Mesenchymal stem cell (in vitro differentiated cells and primary cell): ENCODE results near the gene OTX2.

Experiments used
- DNase-seq: peaks from one replicate; pipeline ENCODE4 v3.0.0-alpha.2; 2013
- H2AFZ ChIP-seq: one replicate; pipeline ENCODE4 v1.6.1; 2013; ENCODE audit warnings: low read depth, mild to moderate bottlenecking, control low read depth, inconsistent platforms, low read length, moderate library complexity
- H2AK5ac ChIP-seq: 2 replicates; pipeline ENCODE4 v1.6.1; 2013; ENCODE audit warnings: low read length, moderate library complexity, mild to moderate bottlenecking, inconsistent platforms; ENCODE audit not compliant: severe bottlenecking
- H2BK120ac ChIP-seq: one replicate; pipeline ENCODE4 v1.6.1; 2013; ENCODE audit warnings: low read depth, mild to moderate bottlenecking, inconsistent platforms, low read length, moderate library complexity
- H2BK12ac ChIP-seq, 2 experiments: one replicate each; pipeline ENCODE4 v1.6.1; 2013; ENCODE audit warnings: inconsistent platforms in 2 of 2, low read length in 2 of 2, mild to moderate bottlenecking in 2 of 2, moderate library complexity in 2 of 2, control low read depth in 1 of 2
- H2BK15ac ChIP-seq: one replicate; pipeline ENCODE4 v1.6.1; 2013; ENCODE audit warnings: mild to moderate bottlenecking, low read depth, inconsistent platforms; ENCODE audit not compliant: poor library complexity, severe bottlenecking
- H2BK5ac ChIP-seq: 2 replicates; pipeline ENCODE4 v1.6.1; 2013; ENCODE audit warnings: low read depth, mild to moderate bottlenecking, low read length, control low read depth, inconsistent platforms; ENCODE audit not compliant: poor library complexity, severe bottlenecking
- H3K14ac ChIP-seq, 2 experiments: one replicate each; pipeline ENCODE4 v1.6.1; 2013; ENCODE audit warnings: inconsistent platforms in 2 of 2, low read length in 2 of 2, control low read depth in 1 of 2, mild to moderate bottlenecking in 1 of 2, moderate library complexity in 1 of 2
- H3K18ac ChIP-seq, 2 experiments: one replicate each; pipeline ENCODE4 v1.6.1; 2013; ENCODE audit warnings: inconsistent platforms in 2 of 2, low read length in 2 of 2, control low read depth in 1 of 2, low read depth in 1 of 2, mild to moderate bottlenecking in 1 of 2
- H3K23ac ChIP-seq, 2 experiments: one replicate each; pipeline ENCODE4 v1.6.1; 2013; ENCODE audit warnings: inconsistent platforms in 2 of 2, low read length in 2 of 2, mild to moderate bottlenecking in 2 of 2, moderate library complexity in 2 of 2, control low read depth in 1 of 2
- H3K27ac ChIP-seq: 2 replicates; pipeline ENCODE4 v1.5.1; 2013; ENCODE audit warnings: mild to moderate bottlenecking, moderate library complexity, low read length, control low read depth, inconsistent platforms; ENCODE audit not compliant: poor library complexity, severe bottlenecking
- H3K27me3 ChIP-seq, 2 experiments: 2 replicates each; pipeline versions ENCODE4 v1.6.1 to v1.7.0; 2013; ENCODE audit warnings: low read length in 2 of 2, mild to moderate bottlenecking in 2 of 2, moderate library complexity in 2 of 2, control low read depth in 1 of 2, inconsistent platforms in 1 of 2; ENCODE audit not compliant: control insufficient read depth in 1 of 2, insufficient read depth in 1 of 2
- H3K36me3 ChIP-seq, 2 experiments: 2 replicates each; pipeline versions ENCODE4 v1.6.1 to v1.7.0; 2013; ENCODE audit warnings: low read length in 2 of 2, control low read depth in 1 of 2, inconsistent platforms in 1 of 2, low read depth in 1 of 2, mild to moderate bottlenecking in 1 of 2; ENCODE audit not compliant: insufficient read depth in 2 of 2, control insufficient read depth in 1 of 2
- H3K4ac ChIP-seq, 2 experiments: one replicate each; pipeline ENCODE4 v1.6.1; 2013; ENCODE audit warnings: inconsistent platforms in 2 of 2, low read length in 2 of 2, mild to moderate bottlenecking in 2 of 2, moderate library complexity in 2 of 2, control low read depth in 1 of 2, low read depth in 1 of 2
- H3K4me1 ChIP-seq: 2 replicates; pipeline ENCODE4 v1.6.1; 2013; ENCODE audit warnings: low read depth, low read length, control low read depth; ENCODE audit not compliant: control insufficient read depth, insufficient read depth
- H3K4me2 ChIP-seq: 2 replicates; pipeline ENCODE4 v1.6.1; 2013; ENCODE audit warnings: low read length, mild to moderate bottlenecking, inconsistent platforms; ENCODE audit not compliant: poor library complexity, severe bottlenecking
- H3K4me3 ChIP-seq, 2 experiments: 2 replicates each; pipeline versions ENCODE4 v1.5.1 to v1.7.0; 2013; ENCODE audit warnings: low read length in 2 of 2, mild to moderate bottlenecking in 2 of 2, control low read depth in 1 of 2, low read depth in 1 of 2; ENCODE audit not compliant: insufficient read depth in 1 of 2
- H3K79me1 ChIP-seq: replicated peaks from 2 replicates; pipeline ENCODE4 v1.6.1; 2013; ENCODE audit warnings: mild to moderate bottlenecking, control low read depth, low read length, inconsistent platforms; ENCODE audit not compliant: poor library complexity, severe bottlenecking
- H3K9ac ChIP-seq: 2 replicates; pipeline ENCODE4 v1.7.0; 2013; ENCODE audit warnings: mild to moderate bottlenecking, low read length, moderate library complexity
- H3K9me3 ChIP-seq: 2 replicates; pipeline ENCODE4 v1.7.0; 2013; ENCODE audit warnings: mild to moderate bottlenecking, low read length; ENCODE audit not compliant: control insufficient read depth
- H4K8ac ChIP-seq: one replicate; pipeline ENCODE4 v1.6.1; 2013; ENCODE audit warnings: inconsistent platforms, mild to moderate bottlenecking, low read length, moderate library complexity
- H4K91ac ChIP-seq: one replicate; pipeline ENCODE4 v1.6.1; 2013; ENCODE audit warnings: mild to moderate bottlenecking, low read length, inconsistent platforms
- WGBS: methylation state at CpG from one replicate; pipeline ENCODE4 v1.1.7; 2013; ENCODE audit warnings: mixed read lengths; 5-methylcytosine and 5-hydroxymethylcytosine counted together

The OTX2 gene

GRCh38 chr14:56814969-56815700 is 4.9 kb upstream of the OTX2 start:
- no peak overlapping the region for H2BK12ac ChIP-seq
- DNase-seq, result no peak
- H3K9ac ChIP-seq, result no peak overlapping the region
- no peak overlapping the region for H3K18ac ChIP-seq
- no peak overlapping the region for H3K4ac ChIP-seq
- H3K4me1 ChIP-seq, result peaks cover 8% of the 10 kb centered on the region
- H3K27ac ChIP-seq, result no peak overlapping the region
- no peak overlapping the region for H3K4me2 ChIP-seq
- H3K14ac ChIP-seq, result no peak overlapping the region
- no peak overlapping the region for H4K8ac ChIP-seq
- no peak overlapping the region for H2BK120ac ChIP-seq
- no peak overlapping the region for H4K91ac ChIP-seq
- WGBS, result no CpG with 5 or more reads among the region's 4 CpGs
- H3K4me3 ChIP-seq, result no peak overlapping the region
- H2AK5ac ChIP-seq, result no peak overlapping the region
- peaks cover 71 to 92% of the 10 kb centered on the region in 2 experiments for H3K27me3 ChIP-seq
- H2BK5ac ChIP-seq, result no peak overlapping the region
- H3K23ac ChIP-seq, result no peak overlapping the region
- H2AFZ ChIP-seq, result no peak overlapping the region
- H3K36me3 ChIP-seq, result no peaks in the 10 kb centered on the region
- no peaks in the 10 kb centered on the region for H3K9me3 ChIP-seq
- no peaks in the 10 kb centered on the region for H3K79me1 ChIP-seq
- H2BK15ac ChIP-seq, result no peak overlapping the region

GRCh38 chr14:56814519-56814959 is 4.3 kb upstream of the OTX2 start:
- no peak overlapping the region for H2BK12ac ChIP-seq
- H3K9me3 ChIP-seq, result no peaks in the 10 kb centered on the region
- peaks cover 77 to 97% of the 10 kb centered on the region in 2 experiments for H3K27me3 ChIP-seq
- peaks cover 8% of the 10 kb centered on the region for H3K4me1 ChIP-seq
- no peak overlapping the region for H2BK5ac ChIP-seq
- no peak overlapping the region for H2AFZ ChIP-seq
- H3K23ac ChIP-seq, result peak overlapping the region in 1 of 2 experiments; percentile 14
- no peak for DNase-seq
- no peak overlapping the region for H3K4ac ChIP-seq
- H3K4me2 ChIP-seq, result no peak overlapping the region
- H2BK120ac ChIP-seq, result no peak overlapping the region
- no peaks in the 10 kb centered on the region for H3K79me1 ChIP-seq
- H3K27ac ChIP-seq, result no peak overlapping the region
- H3K4me3 ChIP-seq, result no peak overlapping the region
- WGBS, result 2% methylated on average over 6 of the region's 7 CpGs
- no peak overlapping the region for H4K91ac ChIP-seq
- H4K8ac ChIP-seq, result no peak overlapping the region
- H3K14ac ChIP-seq, result peak overlapping the region in 1 of 2 experiments; percentile 92
- no peak overlapping the region for H2AK5ac ChIP-seq
- H3K36me3 ChIP-seq, result no peaks in the 10 kb centered on the region
- H2BK15ac ChIP-seq, result no peak overlapping the region
- H3K9ac ChIP-seq, result no peak overlapping the region
- no peak overlapping the region for H3K18ac ChIP-seq

- no peak overlapping the region for H2AFZ ChIP-seq
- WGBS, result 5% methylated on average over 2 of the region's 3 CpGs
Measured at GRCh38 chr14:56813143-56813551, 2.9 kb upstream of the OTX2 start.

GRCh38 chr14:56812364-56813141 is 2.3 kb upstream of the OTX2 start:
- Histone ChIP-seq H2BK120ac (no peak overlapping the region), H3K14ac (no peak overlapping the region), H2BK5ac (no peak overlapping the region), H3K18ac (no peak overlapping the region), H4K91ac (no peak overlapping the region), H4K8ac (no peak overlapping the region), H3K4ac (no peak overlapping the region), H2BK12ac (no peak overlapping the region), H3K9ac (no peak overlapping the region), H2AK5ac (no peak overlapping the region), H3K9me3 (no peaks in the 10 kb centered on the region), H3K4me2 (no peak overlapping the region), H3K4me3 (no peak overlapping the region), H3K4me1 (peaks cover 24% of the 10 kb centered on the region), H3K27me3 (peaks cover 82 to 98% of the 10 kb centered on the region in 2 experiments), H3K23ac (no peak overlapping the region), H3K27ac (no peak overlapping the region), H2AFZ (no peak overlapping the region), H3K36me3 (no peaks in the 10 kb centered on the region), H2BK15ac (no peak overlapping the region), H3K79me1 (no peaks in the 10 kb centered on the region)
- DNase-seq, result no peak
- WGBS, result 8% methylated on average over 21 of the region's 25 CpGs

More at GRCh38 chr14:56813143-56813551, 2.9 kb upstream of the OTX2 start:
- H2BK120ac ChIP-seq, result no peak overlapping the region
- no peak overlapping the region for H3K14ac ChIP-seq
- H2BK12ac ChIP-seq, result no peak overlapping the region
- no peaks in the 10 kb centered on the region for H3K79me1 ChIP-seq
- H3K9me3 ChIP-seq, result no peaks in the 10 kb centered on the region
- no peak overlapping the region for H3K4me2 ChIP-seq
- peaks cover 20% of the 10 kb centered on the region for H3K4me1 ChIP-seq
- no peak overlapping the region for H3K4ac ChIP-seq
- DNase-seq, result no peak
- no peak overlapping the region for H4K8ac ChIP-seq
- no peak overlapping the region for H2BK5ac ChIP-seq
- H3K18ac ChIP-seq, result no peak overlapping the region
- no peak overlapping the region for H3K9ac ChIP-seq
- peaks cover 82 to 100% of the 10 kb centered on the region in 2 experiments for H3K27me3 ChIP-seq
- H3K27ac ChIP-seq, result no peak overlapping the region
- H4K91ac ChIP-seq, result no peak overlapping the region
- H2AK5ac ChIP-seq, result no peak overlapping the region
- H3K23ac ChIP-seq, result no peak overlapping the region
- H2BK15ac ChIP-seq, result no peak overlapping the region
- H3K4me3 ChIP-seq, result no peak overlapping the region
- H3K36me3 ChIP-seq, result no peaks in the 10 kb centered on the region
